A549 (cell line): Measurements from ENCODE around the gene NR3C1. TPM values are rescaled to one million over a fixed set of nuclear protein-coding genes. Genes with fewer than 3 reads are reported as not detected.

Source experiments
- ATAC-seq, 2 experiments: fragments of 200-7000 bp in 1 of 2; fragments of >200 bp in 1 of 2; cut with Nextera tagmentation in 1 of 2; cut with Tn5 transposase in 1 of 2; 3 replicates each; pipeline versions ENCODE4 v1.8.0 to v1.9.1; 2018 to 2020; ENCODE audit warnings: mild to moderate bottlenecking in 1 of 2, moderate library complexity in 1 of 2
- CTCF ChIA-PET: fragments of 300-600 bp; sonication (Branson Sonifier 250); formaldehyde crosslinking; extraction: SDS; loops from one replicate; lab custom pipeline; 2021; ENCODE audit warnings: antibody characterized with exemption, inconsistent platforms; lab: Yijun Ruan, JAX
- POLR2A ChIA-PET: fragments of 350-600 bp; formaldehyde crosslinking; extraction: SDS; loops from one replicate; lab custom pipeline; 2021; ENCODE audit warnings: antibody characterized with exemption, inconsistent platforms; lab: Yijun Ruan, JAX
- DNase-seq, 2 experiments: peaks; one replicate each; pipeline versions ENCODE4 v3.0.0 to v3.0.0-alpha.2; 2011 to 2016; ENCODE audit warnings: low read depth in 1 of 2, low spot score in 1 of 2
- FAIRE-seq: peaks from 2 replicates; lab custom pipeline; 2011; peaks lifted over from hg19 to GRCh38; lab: Jason Lieb, UNC
- H3K27ac ChIP-seq, 2 experiments: fragments of >200 bp; sonication (Bioruptor Twin); formaldehyde crosslinking; 3 replicates each; pipeline ENCODE4 v1.5.1; 2016 to 2017
- H3K4me1 ChIP-seq: fragments of >200 bp; sonication (Bioruptor Twin); formaldehyde crosslinking; 3 replicates; pipeline ENCODE4 v1.6.1; 2016
- H3K4me2 ChIP-seq: fragments of >200 bp; sonication (Bioruptor Twin); formaldehyde crosslinking; 3 replicates; pipeline ENCODE4 v1.6.1; 2016
- H3K4me3 ChIP-seq: fragments of >200 bp; sonication (Bioruptor Twin); formaldehyde crosslinking; 3 replicates; pipeline ENCODE4 v1.5.1; 2016
- H3K9me3 ChIP-seq: fragments of >200 bp; sonication (Bioruptor Twin); formaldehyde crosslinking; 3 replicates; pipeline ENCODE4 v1.6.1; 2016
- BHLHE40 ChIP-seq: IDR thresholded peaks from 2 replicates; pipeline ENCODE4 v1.6.1; 2012; ENCODE audit warnings: low read depth, low read length, inconsistent platforms
- CBX2 ChIP-seq: fragments of 200-600 bp; sonication (generic); IDR thresholded peaks from 2 replicates; pipeline ENCODE4 v1.6.1; 2016; ENCODE audit warnings: low read depth, mild to moderate bottlenecking, borderline replicate concordance
- CEBPB ChIP-seq, 2 experiments: fragments of >200 bp in 1 of 2; sonication (Bioruptor Twin) in 1 of 2; formaldehyde crosslinking in 1 of 2; IDR thresholded peaks; 2 replicates each; pipeline ENCODE4 v1.6.1; 2012 to 2016
- CHD2 ChIP-seq: fragments of 150-350 bp; IDR thresholded peaks from 2 replicates; pipeline ENCODE4 v1.6.1; 2014; ENCODE audit warnings: low read length; ENCODE audit not compliant: partially characterized antibody
- FOSL2 ChIP-seq, 2 experiments: fragments of 450-650 bp in 1 of 2; fragments of >200 bp in 1 of 2; sonication (Bioruptor Twin) in 1 of 2; formaldehyde crosslinking; IDR thresholded peaks; 2 replicates each; pipeline versions ENCODE4 v1.5.0 to v1.6.1; 2016 to 2020; ENCODE audit warnings: mild to moderate bottlenecking in 1 of 2, moderate library complexity in 1 of 2
- HEYL ChIP-seq: fragments of 250-450 bp; sonication (Bioruptor Pico); IDR thresholded peaks from 2 replicates; pipeline ENCODE4 v1.8.0; 2021; ENCODE audit warnings: mild to moderate bottlenecking, moderate library complexity
- HOXB5 ChIP-seq: fragments of 250-450 bp; sonication (Bioruptor Pico); IDR thresholded peaks from 2 replicates; pipeline ENCODE4 v1.5.0; 2020; ENCODE audit warnings: mild to moderate bottlenecking, moderate library complexity
- JUNB ChIP-seq: fragments of >200 bp; sonication (Bioruptor Twin); formaldehyde crosslinking; IDR thresholded peaks from 2 replicates; pipeline ENCODE4 v1.6.1; 2016
- MAFK ChIP-seq: fragments of 450-650 bp; IDR thresholded peaks from 2 replicates; pipeline ENCODE4 v1.6.1; 2014; ENCODE audit not compliant: partially characterized antibody
- MYC ChIP-seq: IDR thresholded peaks from 2 replicates; pipeline ENCODE4 v1.6.1; 2012; ENCODE audit warnings: mild to moderate bottlenecking, inconsistent platforms, low read length, improper control_type of control experiment, borderline replicate concordance
- POLR2A ChIP-seq: IDR thresholded peaks from 2 replicates; pipeline ENCODE4 v1.6.1; 2012; ENCODE audit warnings: mild to moderate bottlenecking, low read length
- SMC3 ChIP-seq: fragments of >200 bp; sonication (Bioruptor Twin); formaldehyde crosslinking; IDR thresholded peaks from 3 replicates; pipeline ENCODE4 v1.6.1; 2018; ENCODE audit warnings: inconsistent platforms
- TP53 ChIP-seq: fragments of 250-450 bp; sonication (Bioruptor Pico); IDR thresholded peaks from 2 replicates; pipeline ENCODE4 v1.5.0; 2021; ENCODE audit warnings: mild to moderate bottlenecking, moderate library complexity
- ZC3H11A ChIP-seq: fragments of 450-650 bp; IDR thresholded peaks from 2 replicates; pipeline ENCODE4 v1.6.1; 2014; ENCODE audit warnings: antibody characterized with exemption, mild to moderate bottlenecking
- ZNF302 ChIP-seq: fragments of 250-450 bp; sonication (Bioruptor Pico); IDR thresholded peaks from 2 replicates; pipeline ENCODE4 v1.9.0; 2021; ENCODE audit warnings: inconsistent platforms, mild to moderate bottlenecking, moderate library complexity
- WGBS: methylation state at CpG from one replicate; pipeline ENCODE4 v1.1.6; 2017; ENCODE audit errors: missing lambda C conversion rate; 5-methylcytosine and 5-hydroxymethylcytosine counted together
- polyA plus RNA-seq, 4 experiments: library from polyadenylated mRNA; depleted of rRNA in 3 of 4; stranded (reverse); fragments of >200 nt; fragmentation: RNase III in 1 of 4; extraction: RNeasy Plus Mini Kit Qiagen cat#74134 plus additional on column Dnase treatment in 1 of 4; gene quantifications; 2 replicates in 3 of 4; 3 replicates in 1 of 4; pipeline ENCODE4 v1.2.3, GENCODE V29; 2011 to 2017
- TF ChIP-seq, protein P1 (sequence below): fragments of 450-650 bp; IDR thresholded peaks from 2 replicates; pipeline ENCODE4 v1.6.1; 2014; ENCODE audit warnings: antibody characterized with exemption
- TF ChIP-seq, protein P2 (sequence below): fragments of >200 bp; sonication (Bioruptor Twin); formaldehyde crosslinking; IDR thresholded peaks from 2 replicates; pipeline ENCODE4 v1.6.1; 2016
- TF ChIP-seq, protein P3 (sequence below): fragments of 250-450 bp; sonication (Bioruptor Pico); IDR thresholded peaks from 2 replicates; pipeline ENCODE4 v1.5.0; 2021; ENCODE audit warnings: mild to moderate bottlenecking, moderate library complexity, borderline replicate concordance
- TF ChIP-seq, protein P4 (sequence below): fragments of 250-450 bp; sonication (Bioruptor Pico); IDR thresholded peaks from 2 replicates; pipeline ENCODE4 v1.5.0; 2020; ENCODE audit warnings: low read depth, mild to moderate bottlenecking, moderate library complexity
- TF ChIP-seq, protein P5 (sequence below): fragments of 150-350 bp; IDR thresholded peaks from 2 replicates; pipeline ENCODE4 v1.6.1; 2014; ENCODE audit warnings: low read depth, mild to moderate bottlenecking, low read length
- TF ChIP-seq, protein P6 (sequence below): fragments of >200 bp; sonication (Bioruptor Twin); formaldehyde crosslinking; IDR thresholded peaks from 3 replicates; pipeline ENCODE4 v1.5.1; 2016

NR3C1 gene
- polyA plus RNA-seq, 2 of the 4 experiments (the other 2 are of a cell fraction), result 46.5 to 73.0 TPM

DNA sequence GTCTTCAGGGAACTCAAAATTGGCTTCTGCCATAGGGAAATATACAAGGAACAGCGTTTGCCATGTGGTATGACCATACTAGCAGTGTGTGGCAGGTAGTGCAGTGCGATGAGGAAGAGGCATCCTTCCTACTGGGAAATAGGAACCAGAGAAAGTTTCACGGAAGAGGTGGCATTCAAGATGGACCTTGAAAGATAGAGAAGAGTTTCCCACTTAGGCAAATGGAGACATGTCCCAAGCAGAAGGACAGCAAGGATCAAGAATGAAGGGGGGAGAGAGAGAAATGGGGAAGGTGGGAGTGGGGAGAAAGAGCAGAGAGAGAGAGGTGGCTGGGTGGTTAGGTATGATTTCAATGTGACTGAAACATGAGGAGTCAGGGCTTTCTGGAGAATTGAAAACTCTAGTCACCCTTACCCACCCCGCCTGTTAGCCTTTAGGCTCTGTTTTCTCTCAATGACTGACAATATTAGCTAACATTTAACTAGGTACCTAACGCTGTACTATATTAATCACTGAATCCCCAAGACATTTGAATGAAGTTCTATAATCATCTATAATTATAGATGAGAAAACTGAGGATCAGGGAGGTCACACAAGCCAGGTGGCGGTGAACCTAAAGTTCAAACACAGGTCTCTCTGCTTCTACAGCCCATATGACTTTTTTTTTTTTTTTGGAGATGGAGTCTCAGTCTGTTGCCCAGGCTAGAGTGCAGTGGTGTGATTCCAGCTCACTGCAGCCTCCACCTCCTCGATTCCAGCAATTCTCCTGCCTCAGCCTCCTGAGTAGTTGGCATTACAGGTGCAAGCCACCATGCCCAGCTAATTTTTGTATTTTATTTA lies 171.3 kb downstream of the NR3C1 start:
- H3K4me1 ChIP-seq, result peaks cover 31% of the 10 kb centered on the region
- peak overlapping the region; percentile 41 for H3K4me2 ChIP-seq
- no peak for FAIRE-seq
- no peaks in the 10 kb centered on the region for H3K9me3 ChIP-seq
- peak overlapping the region; percentile 14 to 50; a peak in 4 of 6 replicates for H3K27ac ChIP-seq
- TF ChIP-seq HOXB5 (CRISPR knock-in tag) (no peak), MYC (no peak), ZNF302 (CRISPR knock-in tag) (no peak), ZC3H11A (no peak)
- TF ChIP-seq, protein P1, sequence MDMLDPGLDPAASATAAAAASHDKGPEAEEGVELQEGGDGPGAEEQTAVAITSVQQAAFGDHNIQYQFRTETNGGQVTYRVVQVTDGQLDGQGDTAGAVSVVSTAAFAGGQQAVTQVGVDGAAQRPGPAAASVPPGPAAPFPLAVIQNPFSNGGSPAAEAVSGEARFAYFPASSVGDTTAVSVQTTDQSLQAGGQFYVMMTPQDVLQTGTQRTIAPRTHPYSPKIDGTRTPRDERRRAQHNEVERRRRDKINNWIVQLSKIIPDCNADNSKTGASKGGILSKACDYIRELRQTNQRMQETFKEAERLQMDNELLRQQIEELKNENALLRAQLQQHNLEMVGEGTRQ, result no peak
- TF ChIP-seq, protein P2, sequence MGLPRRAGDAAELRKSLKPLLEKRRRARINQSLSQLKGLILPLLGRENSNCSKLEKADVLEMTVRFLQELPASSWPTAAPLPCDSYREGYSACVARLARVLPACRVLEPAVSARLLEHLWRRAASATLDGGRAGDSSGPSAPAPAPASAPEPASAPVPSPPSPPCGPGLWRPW, result no peak
- TF ChIP-seq, all 56 proteins: peak for 0
- H3K4me3 ChIP-seq, result no peak overlapping the region
- WGBS, result 78% methylated on average over 7 of the region's 7 CpGs
- DNase-seq (no peak), ATAC-seq (no peak)
- ChIA-PET CTCF (interaction anchor here (1.3 to 6.1 kb wide), 2 partner anchors 14 to 32 kb away, joined by 3 to 25 read pairs; no protein-coding TSS in a partner anchor), POLR2A (no interaction called here)

DNA sequence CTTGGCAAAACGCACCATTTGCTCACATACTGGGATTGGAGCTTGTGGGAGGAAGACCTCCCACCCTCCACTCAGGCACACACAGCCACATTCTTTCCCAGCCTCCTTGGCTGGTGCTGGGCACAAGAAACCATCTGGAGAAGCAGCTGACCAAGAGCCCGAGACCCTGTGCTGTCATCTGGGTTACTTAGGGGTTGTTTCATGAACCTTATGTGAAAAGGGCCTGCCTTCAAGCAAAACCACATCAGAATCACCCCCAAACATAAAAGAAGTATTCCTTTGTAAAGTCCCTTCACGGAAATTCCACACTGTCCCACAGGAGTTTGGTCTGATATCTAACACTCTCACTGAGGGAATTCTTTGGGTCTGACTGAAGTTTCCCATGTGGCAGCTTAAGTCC lies 172.1 kb downstream of the NR3C1 start:
- WGBS, result 62% methylated on average over 3 of the region's 3 CpGs
- no peak for ATAC-seq
- no peak overlapping the region for H3K4me3 ChIP-seq
- ChIA-PET POLR2A (no interaction called here), CTCF (interaction anchor here (1.2 to 6.1 kb wide), 3 partner anchors 8 to 33 kb away, joined by 3 to 25 read pairs (median 6); no protein-coding TSS in a partner anchor)
- no peaks in the 10 kb centered on the region for H3K9me3 ChIP-seq
- FAIRE-seq, result no peak
- H3K4me2 ChIP-seq, result no peak overlapping the region
- TF ChIP-seq BHLHE40 (no peak), SMC3 (no peak), JUNB (no peak), TP53 (CRISPR knock-in tag) (no peak), HEYL (CRISPR knock-in tag) (no peak), CEBPB (IDR thresholded peaks at IDR 0.05) (no peak), POLR2A (no peak), CHD2 (no peak), CBX2 (no peak), MAFK (no peak), FOSL2 (IDR thresholded peaks at IDR 0.05) (no peak), FOSL2 (CRISPR knock-in tag; IDR thresholded peaks at IDR 0.05) (no peak)
- TF ChIP-seq, protein P3, sequence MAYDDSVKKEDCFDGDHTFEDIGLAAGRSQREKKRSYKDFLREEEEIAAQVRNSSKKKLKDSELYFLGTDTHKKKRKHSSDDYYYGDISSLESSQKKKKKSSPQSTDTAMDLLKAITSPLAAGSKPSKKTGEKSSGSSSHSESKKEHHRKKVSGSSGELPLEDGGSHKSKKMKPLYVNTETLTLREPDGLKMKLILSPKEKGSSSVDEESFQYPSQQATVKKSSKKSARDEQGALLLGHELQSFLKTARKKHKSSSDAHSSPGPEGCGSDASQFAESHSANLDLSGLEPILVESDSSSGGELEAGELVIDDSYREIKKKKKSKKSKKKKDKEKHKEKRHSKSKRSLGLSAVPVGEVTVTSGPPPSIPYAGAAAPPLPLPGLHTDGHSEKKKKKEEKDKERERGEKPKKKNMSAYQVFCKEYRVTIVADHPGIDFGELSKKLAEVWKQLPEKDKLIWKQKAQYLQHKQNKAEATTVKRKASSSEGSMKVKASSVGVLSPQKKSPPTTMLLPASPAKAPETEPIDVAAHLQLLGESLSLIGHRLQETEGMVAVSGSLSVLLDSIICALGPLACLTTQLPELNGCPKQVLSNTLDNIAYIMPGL (CRISPR knock-in tag), result no peak
- TF ChIP-seq, protein P4, sequence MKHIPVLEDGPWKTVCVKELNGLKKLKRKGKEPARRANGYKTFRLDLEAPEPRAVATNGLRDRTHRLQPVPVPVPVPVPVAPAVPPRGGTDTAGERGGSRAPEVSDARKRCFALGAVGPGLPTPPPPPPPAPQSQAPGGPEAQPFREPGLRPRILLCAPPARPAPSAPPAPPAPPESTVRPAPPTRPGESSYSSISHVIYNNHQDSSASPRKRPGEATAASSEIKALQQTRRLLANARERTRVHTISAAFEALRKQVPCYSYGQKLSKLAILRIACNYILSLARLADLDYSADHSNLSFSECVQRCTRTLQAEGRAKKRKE (CRISPR knock-in tag), result no peak
- TF ChIP-seq, protein P5, sequence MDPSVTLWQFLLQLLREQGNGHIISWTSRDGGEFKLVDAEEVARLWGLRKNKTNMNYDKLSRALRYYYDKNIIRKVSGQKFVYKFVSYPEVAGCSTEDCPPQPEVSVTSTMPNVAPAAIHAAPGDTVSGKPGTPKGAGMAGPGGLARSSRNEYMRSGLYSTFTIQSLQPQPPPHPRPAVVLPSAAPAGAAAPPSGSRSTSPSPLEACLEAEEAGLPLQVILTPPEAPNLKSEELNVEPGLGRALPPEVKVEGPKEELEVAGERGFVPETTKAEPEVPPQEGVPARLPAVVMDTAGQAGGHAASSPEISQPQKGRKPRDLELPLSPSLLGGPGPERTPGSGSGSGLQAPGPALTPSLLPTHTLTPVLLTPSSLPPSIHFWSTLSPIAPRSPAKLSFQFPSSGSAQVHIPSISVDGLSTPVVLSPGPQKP, result no peak
- TF ChIP-seq, protein P6, sequence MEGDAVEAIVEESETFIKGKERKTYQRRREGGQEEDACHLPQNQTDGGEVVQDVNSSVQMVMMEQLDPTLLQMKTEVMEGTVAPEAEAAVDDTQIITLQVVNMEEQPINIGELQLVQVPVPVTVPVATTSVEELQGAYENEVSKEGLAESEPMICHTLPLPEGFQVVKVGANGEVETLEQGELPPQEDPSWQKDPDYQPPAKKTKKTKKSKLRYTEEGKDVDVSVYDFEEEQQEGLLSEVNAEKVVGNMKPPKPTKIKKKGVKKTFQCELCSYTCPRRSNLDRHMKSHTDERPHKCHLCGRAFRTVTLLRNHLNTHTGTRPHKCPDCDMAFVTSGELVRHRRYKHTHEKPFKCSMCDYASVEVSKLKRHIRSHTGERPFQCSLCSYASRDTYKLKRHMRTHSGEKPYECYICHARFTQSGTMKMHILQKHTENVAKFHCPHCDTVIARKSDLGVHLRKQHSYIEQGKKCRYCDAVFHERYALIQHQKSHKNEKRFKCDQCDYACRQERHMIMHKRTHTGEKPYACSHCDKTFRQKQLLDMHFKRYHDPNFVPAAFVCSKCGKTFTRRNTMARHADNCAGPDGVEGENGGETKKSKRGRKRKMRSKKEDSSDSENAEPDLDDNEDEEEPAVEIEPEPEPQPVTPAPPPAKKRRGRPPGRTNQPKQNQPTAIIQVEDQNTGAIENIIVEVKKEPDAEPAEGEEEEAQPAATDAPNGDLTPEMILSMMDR, result no peak
- H3K4me1 ChIP-seq, result peaks cover 31% of the 10 kb centered on the region
- no peak for DNase-seq
- H3K27ac ChIP-seq, result peak overlapping the region in 1 of 2 experiments; percentile 22; a peak in 2 of 6 replicates
